Thyroid gland (tissue), 4 donors: ENCODE results near the gene LHX6. TPM values are rescaled to one million over a fixed set of nuclear protein-coding genes. Genes with fewer than 3 reads are reported as not detected.

Source experiments
- DNase-seq, 2 donors: peaks; one replicate each; pipeline ENCODE4 v3.0.0-alpha.2; 2019
- H3K27ac ChIP-seq, 3 donors: fragments of 200-600 bp; sonication (generic); 1 replicate in 2 of 3; 2 replicates in 1 of 3; pipeline ENCODE4 v1.5.1; 2016 to 2019; ENCODE audit warnings: mild to moderate bottlenecking in 1 of 3, moderate library complexity in 1 of 3
- H3K27me3 ChIP-seq: fragments of 200-600 bp; sonication (generic); one replicate; pipeline ENCODE4 v1.5.1; 2019
- H3K36me3 ChIP-seq, 2 donors: fragments of 200-600 bp; sonication (generic); one replicate each; pipeline ENCODE4 v1.5.1; 2016 to 2019
- H3K4me1 ChIP-seq, 2 donors: fragments of 200-600 bp; sonication (generic); one replicate each; pipeline ENCODE4 v1.5.1; 2017 to 2019
- H3K4me3 ChIP-seq, 3 donors: fragments of 200-600 bp; sonication (generic); replicated peaks in 1 of 3; 1 replicate in 2 of 3; 2 replicates in 1 of 3; pipeline ENCODE4 v1.5.1; 2016; ENCODE audit warnings: mild to moderate bottlenecking in 1 of 3
- H3K9me3 ChIP-seq: fragments of 200-600 bp; sonication (generic); one replicate; pipeline ENCODE4 v1.5.1; 2017
- POLR2A ChIP-seq, 2 donors: fragments of 450-650 bp; IDR thresholded peaks; one replicate each; pipeline ENCODE4 v1.6.1; 2017; ENCODE audit warnings: antibody characterized with exemption in 2 of 2, mild to moderate bottlenecking in 2 of 2, moderate library complexity in 1 of 2
- WGBS, 2 donors: methylation state at CpG; one replicate each; pipeline ENCODE4 v1.1.5; 2017; 5-methylcytosine and 5-hydroxymethylcytosine counted together
- intact Hi-C: fragments of 100-400 bp; cut with DNase I; formaldehyde crosslinking; loops from one replicate; pipeline ENCODE4 v1.15.1; 2023
- total RNA-seq, 4 donors: library from RNA; depleted of rRNA; stranded (reverse); fragments of >200 nt; gene quantifications; one replicate each; pipeline ENCODE4 v1.2.3, GENCODE V29; 2016
- TF ChIP-seq, protein P1 (sequence below), 6 experiments: fragments of 200-600 bp in 3 of 6; fragments of 450-650 bp in 3 of 6; sonication (generic) in 3 of 6; IDR thresholded peaks; one replicate each; pipeline ENCODE4 v1.5.1; 2016 to 2019; ENCODE audit warnings: antibody characterized with exemption in 6 of 6, mild to moderate bottlenecking in 2 of 6, inconsistent platforms in 1 of 6, moderate library complexity in 1 of 6

LHX6 gene
- total RNA-seq, 4 donors from 2014 or later, result 1.3 to 4.4 (median 1.7) TPM

DNA sequence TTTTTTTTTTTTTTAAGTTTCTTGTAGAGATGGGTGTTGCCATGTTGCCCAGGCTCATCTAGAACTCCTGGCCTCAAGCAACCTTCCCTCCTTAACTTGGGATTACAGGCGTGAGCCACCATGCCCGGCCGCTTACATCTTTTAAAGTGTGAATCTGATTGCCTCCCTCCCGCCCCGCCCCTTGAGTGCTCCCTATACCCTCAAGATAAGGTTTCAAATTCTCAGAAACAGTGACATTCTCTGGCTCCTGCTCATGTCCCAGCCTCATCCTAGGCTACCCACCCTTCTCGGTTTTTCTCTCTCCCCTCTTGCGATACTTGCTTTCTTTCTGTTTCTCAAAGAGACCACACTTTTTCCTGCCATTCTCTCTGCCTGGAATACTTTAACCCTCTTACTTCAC, 56.6 kb downstream of the LHX6 start:
- intact Hi-C loops, result no loop called here
- WGBS, 2 donors, result 83 to 88% methylated on average over 7 of the region's 7 CpGs
- no peak for DNase-seq
- TF ChIP-seq POLR2A (IDR thresholded peaks at IDR 0.05), result no peak
- TF ChIP-seq, protein P1, sequence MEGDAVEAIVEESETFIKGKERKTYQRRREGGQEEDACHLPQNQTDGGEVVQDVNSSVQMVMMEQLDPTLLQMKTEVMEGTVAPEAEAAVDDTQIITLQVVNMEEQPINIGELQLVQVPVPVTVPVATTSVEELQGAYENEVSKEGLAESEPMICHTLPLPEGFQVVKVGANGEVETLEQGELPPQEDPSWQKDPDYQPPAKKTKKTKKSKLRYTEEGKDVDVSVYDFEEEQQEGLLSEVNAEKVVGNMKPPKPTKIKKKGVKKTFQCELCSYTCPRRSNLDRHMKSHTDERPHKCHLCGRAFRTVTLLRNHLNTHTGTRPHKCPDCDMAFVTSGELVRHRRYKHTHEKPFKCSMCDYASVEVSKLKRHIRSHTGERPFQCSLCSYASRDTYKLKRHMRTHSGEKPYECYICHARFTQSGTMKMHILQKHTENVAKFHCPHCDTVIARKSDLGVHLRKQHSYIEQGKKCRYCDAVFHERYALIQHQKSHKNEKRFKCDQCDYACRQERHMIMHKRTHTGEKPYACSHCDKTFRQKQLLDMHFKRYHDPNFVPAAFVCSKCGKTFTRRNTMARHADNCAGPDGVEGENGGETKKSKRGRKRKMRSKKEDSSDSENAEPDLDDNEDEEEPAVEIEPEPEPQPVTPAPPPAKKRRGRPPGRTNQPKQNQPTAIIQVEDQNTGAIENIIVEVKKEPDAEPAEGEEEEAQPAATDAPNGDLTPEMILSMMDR (IDR thresholded peaks at IDR 0.05), result no peak
- no peaks in the 10 kb centered on the region for H3K9me3 ChIP-seq
- H3K36me3 ChIP-seq, result no peaks in the 10 kb centered on the region
- no peaks in the 10 kb centered on the region for H3K4me1 ChIP-seq
- no peak overlapping the region for H3K4me3 ChIP-seq
- H3K27me3 ChIP-seq, result no peaks in the 10 kb centered on the region
- H3K27ac ChIP-seq, result no peak overlapping the region

DNA sequence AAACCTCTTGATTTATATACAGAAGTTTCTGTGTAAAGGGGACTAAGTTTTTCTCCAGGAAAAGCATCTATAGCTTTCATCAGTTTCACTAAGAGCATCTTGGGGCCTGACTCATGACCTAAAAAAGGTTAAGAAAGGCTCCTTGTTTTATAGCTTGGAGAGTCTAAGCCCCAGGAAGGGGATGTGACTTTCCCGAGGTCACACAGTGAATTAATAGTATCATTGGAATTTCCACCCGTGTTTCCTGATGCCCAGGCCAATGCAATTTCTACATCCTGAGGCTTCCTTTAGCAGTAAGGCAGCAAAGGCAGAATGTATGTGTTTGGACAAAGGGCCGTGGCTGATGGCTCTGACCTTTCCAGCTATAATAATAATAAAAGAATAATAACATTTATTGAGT, 60.4 kb downstream of the LHX6 start:
- TF ChIP-seq, protein P1 (IDR thresholded peaks at IDR 0.05), result no peak
- TF ChIP-seq POLR2A (IDR thresholded peaks at IDR 0.05), result no peak
- Histone ChIP-seq H3K9me3 (no peaks in the 10 kb centered on the region), H3K27ac (no peak overlapping the region), H3K4me3 (no peak overlapping the region), H3K4me1 (no peaks in the 10 kb centered on the region), H3K27me3 (no peaks in the 10 kb centered on the region), H3K36me3 (no peaks in the 10 kb centered on the region)
- intact Hi-C loops, result no loop called here
- WGBS, 2 donors, result 70 to 71% methylated on average over 3 of the region's 3 CpGs
- DNase-seq, result no peak

DNA sequence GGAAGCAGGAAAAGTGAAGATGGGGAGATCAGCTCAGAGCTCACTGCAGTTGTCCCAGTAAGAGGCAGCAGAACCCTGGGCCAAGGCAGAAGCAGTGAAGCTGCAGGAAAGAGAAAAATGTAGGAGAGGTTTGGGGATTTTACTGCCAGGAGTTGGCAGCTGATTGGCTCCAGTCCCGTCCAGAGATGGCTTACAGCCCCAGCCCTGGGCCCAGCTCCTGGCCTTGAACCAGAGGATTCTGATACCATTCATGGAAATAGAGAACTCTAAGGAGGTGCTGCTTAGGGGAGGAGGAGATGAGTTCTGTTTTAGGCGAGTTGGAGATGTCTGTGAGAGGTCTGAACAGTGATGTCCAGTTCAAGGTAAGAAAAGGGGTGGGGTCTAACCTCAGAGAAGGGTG, 64.5 kb downstream of the LHX6 start:
- Histone ChIP-seq H3K36me3 (no peaks in the 10 kb centered on the region), H3K4me3 (no peak overlapping the region), H3K27me3 (no peaks in the 10 kb centered on the region), H3K9me3 (no peaks in the 10 kb centered on the region), H3K4me1 (no peaks in the 10 kb centered on the region), H3K27ac (no peak overlapping the region)
- TF ChIP-seq, protein P1 (IDR thresholded peaks at IDR 0.05), result no peak
- no peak for DNase-seq
- intact Hi-C loops, result no loop called here
- 33 to 41% methylated on average over 2 of the region's 2 CpGs for WGBS, 2 donors

DNA sequence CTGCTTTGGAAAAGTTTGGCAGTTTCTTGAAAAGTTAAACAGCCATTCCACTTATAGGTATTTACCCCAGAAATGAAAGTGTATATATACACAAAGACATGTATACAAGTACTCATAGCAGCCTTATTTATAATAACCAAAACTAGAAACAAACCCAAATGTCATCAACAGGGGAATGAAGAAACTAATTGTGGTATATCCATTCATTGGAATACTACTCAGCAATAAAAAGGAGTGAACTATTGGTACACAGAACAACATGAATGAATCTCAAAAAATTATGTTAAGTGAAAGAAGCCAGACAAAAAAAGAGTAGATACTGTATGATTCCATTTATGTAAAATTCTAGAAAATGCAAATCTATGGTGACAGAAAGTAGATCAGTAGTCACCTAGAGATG, 66.3 kb downstream of the LHX6 start:
- no peak for DNase-seq
- Histone ChIP-seq H3K9me3 (no peaks in the 10 kb centered on the region), H3K4me1 (peaks cover 9 to 14% of the 10 kb centered on the region in 2 donors), H3K36me3 (no peaks in the 10 kb centered on the region), H3K4me3 (no peak overlapping the region), H3K27me3 (no peaks in the 10 kb centered on the region), H3K27ac (no peak overlapping the region)
- TF ChIP-seq, protein P1 (IDR thresholded peaks at IDR 0.05), result no peak
- no peak for TF ChIP-seq POLR2A (IDR thresholded peaks at IDR 0.05)
- intact Hi-C loops, result no loop called here

DNA sequence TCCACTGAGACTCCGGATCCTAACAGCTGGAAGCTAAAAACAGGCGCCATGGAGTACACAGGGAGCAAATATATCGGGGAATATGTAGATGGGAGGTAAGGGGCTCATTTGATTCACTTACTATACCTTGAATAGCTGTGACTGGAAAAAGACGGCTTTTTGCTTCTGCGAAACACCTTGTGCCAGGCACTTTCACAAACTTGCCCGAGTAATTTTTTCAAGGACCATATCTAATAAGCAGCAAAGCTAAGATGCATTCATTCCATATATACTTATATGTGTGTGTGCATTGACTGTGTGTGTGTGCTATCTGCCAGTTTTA, 68.9 kb downstream of the LHX6 start:
- TF ChIP-seq, protein P1 (IDR thresholded peaks at IDR 0.05), result no peak
- TF ChIP-seq POLR2A (IDR thresholded peaks at IDR 0.05), result no peak
- WGBS, 2 donors, result 30% methylated on average over 6 of the region's 6 CpGs

More for the DNA sequence above, 68.9 kb downstream of the LHX6 start:
- Histone ChIP-seq H3K4me1 (peaks cover 19 to 23% of the 10 kb centered on the region in 2 donors), H3K27ac (no peak overlapping the region), H3K27me3 (no peaks in the 10 kb centered on the region), H3K36me3 (no peaks in the 10 kb centered on the region), H3K9me3 (no peaks in the 10 kb centered on the region), H3K4me3 (no peak overlapping the region)
- DNase-seq, result no peak
- intact Hi-C loops, result no loop called here
